ENCODE data around the gene MAPRE3. TPM values are rescaled to one million over a fixed set of nuclear protein-coding genes. Genes with fewer than 3 reads are reported as not detected.

The MAPRE3 gene
- total RNA-seq, 1 experiment from 2014 or later = 10.3 TPM

- TF ChIP-seq NFE2L1 (CRISPR knock-in tag; IDR thresholded peaks at IDR 0.05) = no peak
- no peak for TF ChIP-seq CBFB (CRISPR knock-in tag; IDR thresholded peaks at IDR 0.05; ENCODE audit: low read depth)
- no peak for TF ChIP-seq STAT6 (CRISPR knock-in tag; conservative IDR thresholded peaks at IDR 0.05; ENCODE audit: low read depth)
- TF ChIP-seq USF2 (CRISPR knock-in tag; IDR thresholded peaks at IDR 0.05) = no peak
- TF ChIP-seq E2F5 (CRISPR knock-in tag; IDR thresholded peaks at IDR 0.05) = no peak
- no peak for TF ChIP-seq MXD4 (CRISPR knock-in tag; IDR thresholded peaks at IDR 0.05; ENCODE audit: borderline replicate concordance)
- no peak for TF ChIP-seq JAZF1 (CRISPR knock-in tag; IDR thresholded peaks at IDR 0.05)
- no peak for TF ChIP-seq NR1H2 (CRISPR knock-in tag; IDR thresholded peaks at IDR 0.05)
- TF ChIP-seq ARID4B (CRISPR knock-in tag; IDR thresholded peaks at IDR 0.05; ENCODE audit: borderline replicate concordance) = no peak
- no peak for TF ChIP-seq HMGA2 (CRISPR knock-in tag; IDR thresholded peaks at IDR 0.05)
- TF ChIP-seq ZMAT4 (CRISPR knock-in tag; IDR thresholded peaks at IDR 0.05) = no peak
- TF ChIP-seq ZNF317 (CRISPR knock-in tag; IDR thresholded peaks at IDR 0.05; ENCODE audit: borderline replicate concordance, low read depth) = no peak
- no peak for TF ChIP-seq HMGXB4 (CRISPR knock-in tag; IDR thresholded peaks at IDR 0.05)
- no peak for TF ChIP-seq ZNF263 (CRISPR knock-in tag; IDR thresholded peaks at IDR 0.05; ENCODE audit: low read depth)
- TF ChIP-seq RELA (CRISPR knock-in tag; IDR thresholded peaks at IDR 0.05; ENCODE audit: borderline replicate concordance) = no peak
- no peak for TF ChIP-seq ZNF416 (CRISPR knock-in tag; IDR thresholded peaks at IDR 0.05)
- no peak for TF ChIP-seq MAX (CRISPR knock-in tag; IDR thresholded peaks at IDR 0.05)
- no peak for TF ChIP-seq AFF4 (CRISPR knock-in tag; IDR thresholded peaks at IDR 0.05; ENCODE audit: borderline replicate concordance)
- Mint-ChIP-seq H3K27me3 (ENCODE audit: low read depth) (peaks cover 6% of the 10 kb centered on the region), H3K4me1 (peaks cover 12% of the 10 kb centered on the region), H3K9me3 (no peaks in the 10 kb centered on the region), H3K36me3 (peaks cover 26% of the 10 kb centered on the region), H3K27ac (no peak overlapping the region), H3K4me3 (no peak overlapping the region)
- DNase-seq (ENCODE audit: low spot score) (no peak), ATAC-seq (no peak)
- ChIA-PET CTCF (interaction anchor here (1.6 to 1.9 kb wide), 2 partner anchors 27 to 29 kb away, joined by 4 to 5 read pairs; no protein-coding TSS in a partner anchor), POLR2A (no interaction called here)
These were observed 83.3 kb downstream of the MAPRE3 start for GRCh38 chr2:27053776-27054175.

All from WTC11 (cell line).